Hindlimb muscle (tissue), 1 donor: ENCODE data around the gene IMPDH1. TPM values are rescaled to one million over a fixed set of nuclear protein-coding genes. Genes with fewer than 3 reads are reported as not detected.

ENCODE experiments used
- DNase-seq: peaks from one replicate; pipeline ENCODE4 v3.0.0-alpha.2; 2013
- polyA plus RNA-seq: library from polyadenylated mRNA; unstranded; fragments of 120-200 nt; gene quantifications from one replicate; pipeline ENCODE4 v1.2.1, GENCODE V29; 2013; ENCODE audit not compliant: insufficient read length

IMPDH1 gene
- polyA plus RNA-seq, 1 donor: 23.2 TPM

- DNase-seq: no peak
Observed at GRCh38 chr7:128434413-128435326, 24.9 kb upstream of the IMPDH1 start.

GRCh38 chr7:128431754-128432153 lies 22.0 kb upstream of the IMPDH1 start:
- no peak for DNase-seq

- DNase-seq: no peak
Observed at GRCh38 chr7:128431221-128431620, 21.4 kb upstream of the IMPDH1 start.

DNA sequence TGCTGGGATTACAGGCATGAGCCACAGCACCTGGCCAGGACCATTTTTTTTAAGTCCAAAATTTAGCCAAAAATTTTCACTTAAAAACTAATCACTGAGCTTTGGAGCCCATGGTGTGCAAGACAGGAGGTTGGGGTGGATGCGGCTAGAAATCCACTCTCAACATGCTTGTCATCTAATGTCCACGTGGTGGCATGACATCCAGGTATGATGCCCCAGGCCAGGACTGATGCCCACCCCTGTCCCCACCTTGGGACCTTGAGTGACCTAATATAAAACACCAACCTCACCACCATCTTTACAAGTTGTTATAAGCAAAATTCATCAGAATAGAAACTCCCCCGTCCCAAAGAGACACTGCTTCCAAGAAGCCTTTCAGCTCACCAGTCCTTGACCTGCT lies 20.4 kb upstream of the IMPDH1 start:
- DNase-seq: no peak

GRCh38 chr7:128427289-128427891 lies 17.6 kb upstream of the IMPDH1 start:
- peak; percentile 59 for DNase-seq

DNA sequence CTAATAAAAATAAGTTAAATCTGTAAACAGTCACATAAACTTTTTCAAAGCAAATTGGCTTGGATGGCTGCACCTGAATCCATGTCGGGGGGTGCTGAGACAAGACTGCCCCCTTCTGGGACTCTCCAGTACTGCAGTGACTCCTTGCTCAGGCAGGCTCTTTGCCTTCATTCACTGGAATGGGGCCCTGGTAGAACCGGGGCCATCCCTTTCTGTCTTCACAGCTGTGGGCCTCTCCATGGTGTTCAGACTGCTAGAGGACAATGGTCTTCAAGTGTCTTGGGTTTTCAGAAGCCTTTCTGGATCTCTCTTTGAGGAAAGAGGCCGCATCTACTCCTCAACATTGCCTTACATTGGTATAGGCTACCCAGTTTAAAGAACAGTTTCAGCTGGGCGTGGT lies 16.1 kb upstream of the IMPDH1 start:
- DNase-seq: no peak

- no peak for DNase-seq
Observed at GRCh38 chr7:128424686-128425275, 15.0 kb upstream of the IMPDH1 start.

DNA sequence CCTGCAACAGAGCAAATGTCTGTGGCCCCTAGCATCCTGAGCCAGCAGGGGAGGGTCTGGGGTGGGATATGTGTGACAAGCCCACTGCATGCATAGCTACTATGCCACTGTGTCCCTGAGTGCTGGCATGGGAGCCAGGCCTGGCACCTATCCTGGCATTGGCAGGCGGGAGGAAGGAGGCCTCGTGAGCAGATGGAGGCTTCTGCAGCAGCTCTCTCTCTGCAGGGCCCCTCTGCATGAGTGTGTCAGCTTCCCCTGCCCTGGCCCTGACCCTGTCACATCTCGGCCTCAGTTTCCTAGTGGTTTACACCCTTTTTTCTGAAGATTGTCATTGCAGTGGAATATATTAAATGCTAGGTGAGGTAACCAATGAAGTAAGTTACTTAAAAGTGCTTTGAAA lies 13.1 kb upstream of the IMPDH1 start:
- DNase-seq: no peak

- DNase-seq: no peak
Observed at GRCh38 chr7:128422037-128422436, 12.3 kb upstream of the IMPDH1 start.

- no peak for DNase-seq
Observed at GRCh38 chr7:128421384-128421783, 11.6 kb upstream of the IMPDH1 start.

DNA sequence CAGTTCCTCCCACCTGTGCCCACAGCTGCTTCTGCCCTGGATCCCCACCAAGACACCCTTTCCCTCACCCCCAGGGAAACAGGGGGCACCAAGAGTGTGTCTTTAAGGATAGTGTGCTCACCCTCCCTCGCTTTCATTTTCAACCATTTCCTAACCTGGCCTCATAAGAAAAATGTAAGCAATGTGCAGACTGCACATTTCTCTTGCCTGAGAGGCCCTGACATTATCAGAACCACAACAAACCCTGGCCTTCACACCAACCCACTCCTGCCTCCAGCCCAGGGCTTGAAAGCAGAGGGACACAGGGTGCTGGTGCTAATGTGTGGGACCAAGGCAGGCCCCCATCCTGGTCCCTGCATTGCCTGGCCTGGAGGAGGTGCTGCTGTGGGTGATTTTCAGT lies 11.0 kb upstream of the IMPDH1 start:
- DNase-seq: no peak

- DNase-seq: no peak
Observed at GRCh38 chr7:128419257-128419656, 9.5 kb upstream of the IMPDH1 start.

DNA sequence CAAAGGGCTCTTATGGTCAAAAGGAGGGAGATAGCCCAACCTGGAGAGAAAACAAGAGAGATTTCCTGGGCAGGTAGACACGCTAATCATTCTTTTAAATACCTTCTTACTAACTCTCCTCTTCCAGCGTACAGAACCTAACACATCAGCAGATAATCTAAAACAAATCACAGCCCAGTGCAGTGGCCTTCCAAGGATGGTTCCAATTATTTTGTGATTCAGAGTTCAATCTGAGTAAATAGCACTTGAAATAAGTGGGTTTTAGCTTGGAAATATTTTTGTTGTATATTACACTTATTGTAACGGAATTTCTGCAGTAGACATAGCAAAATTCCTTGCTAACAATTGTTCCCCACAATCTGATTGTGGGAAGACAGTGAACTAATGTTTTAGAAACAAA lies 7.3 kb upstream of the IMPDH1 start:
- no peak for DNase-seq

GRCh38 chr7:128415217-128415785 lies 5.5 kb upstream of the IMPDH1 start:
- DNase-seq: no peak

DNA sequence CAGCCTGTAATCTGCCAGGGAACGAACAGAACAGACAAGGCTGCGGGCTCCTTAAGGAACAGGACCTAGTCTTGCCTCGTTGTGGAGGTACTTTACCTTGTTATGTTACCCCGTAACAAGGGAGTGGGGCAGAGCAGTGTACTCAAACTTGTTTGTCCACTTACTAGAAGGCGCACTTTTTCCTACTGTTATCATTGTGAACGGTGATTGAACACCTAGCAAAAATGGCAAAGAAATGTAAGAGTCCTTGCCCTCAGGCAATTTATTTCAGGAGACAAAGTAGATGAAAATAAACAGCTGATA lies 620 bp upstream of the IMPDH1 start:
- no peak for DNase-seq

DNA sequence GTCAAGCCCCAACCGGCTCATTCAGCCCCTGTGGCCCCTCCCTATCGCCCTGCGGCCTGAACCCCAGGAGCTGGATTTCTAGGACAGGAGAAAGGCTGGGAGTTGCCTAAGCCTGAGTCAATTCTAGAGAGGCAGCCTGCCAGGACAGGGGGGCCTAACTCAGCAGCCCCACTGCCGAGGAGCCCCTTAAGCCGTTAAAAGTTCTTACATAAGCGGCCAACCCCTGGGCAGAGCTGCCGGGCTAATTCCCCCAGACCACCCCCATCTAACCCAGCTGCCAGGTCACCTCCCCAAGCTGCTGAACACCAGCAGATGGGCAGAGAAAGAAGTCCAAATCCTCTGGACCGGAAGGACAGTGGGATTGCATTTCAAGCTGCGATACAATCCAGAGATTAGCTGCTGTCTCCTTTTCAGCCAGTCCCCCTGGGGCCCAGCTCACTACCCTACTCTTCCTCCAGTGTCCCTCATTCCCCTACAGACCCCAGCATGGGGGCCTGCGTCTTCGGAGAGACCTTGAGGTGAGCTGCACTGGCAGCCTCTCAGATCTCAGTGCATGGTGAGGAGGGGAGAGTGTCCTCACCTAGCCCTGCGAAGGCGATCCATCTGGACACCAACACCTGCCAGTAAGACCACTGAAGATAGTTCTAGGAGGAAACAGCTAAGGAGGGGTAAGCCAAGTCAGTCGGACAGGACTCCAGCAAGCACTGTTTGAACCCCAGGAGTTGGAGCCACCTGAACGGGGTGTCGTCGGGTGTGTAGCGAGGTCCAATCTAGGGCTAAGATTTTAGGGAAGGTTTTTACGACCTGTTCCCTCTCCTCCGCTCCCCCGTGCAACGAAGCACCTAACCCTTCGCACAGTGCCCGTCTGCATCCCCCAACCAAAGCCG lies 830 bp downstream of the IMPDH1 start:
- no peak for DNase-seq

GRCh38 chr7:128407751-128408708 lies 1.8 kb downstream of the IMPDH1 start:
- no peak for DNase-seq

DNA sequence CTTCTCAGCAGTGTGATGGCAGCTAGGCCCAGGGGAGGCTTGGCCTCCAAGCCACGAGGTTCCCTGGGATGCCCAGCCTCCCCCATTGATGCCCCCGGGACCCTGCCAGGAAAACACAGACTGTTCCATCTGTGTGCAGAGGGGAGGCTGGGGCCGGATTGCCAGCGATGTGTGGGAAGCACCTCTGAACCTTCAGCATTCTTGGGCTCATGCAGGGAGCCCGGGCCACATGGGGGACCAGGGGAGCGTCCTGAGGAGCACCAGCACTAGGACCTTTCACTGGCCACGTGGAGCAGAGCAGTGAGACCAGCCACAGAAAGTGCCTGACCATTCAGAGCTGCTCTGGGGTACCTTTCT lies 2.6 kb downstream of the IMPDH1 start:
- DNase-seq: no peak

DNA sequence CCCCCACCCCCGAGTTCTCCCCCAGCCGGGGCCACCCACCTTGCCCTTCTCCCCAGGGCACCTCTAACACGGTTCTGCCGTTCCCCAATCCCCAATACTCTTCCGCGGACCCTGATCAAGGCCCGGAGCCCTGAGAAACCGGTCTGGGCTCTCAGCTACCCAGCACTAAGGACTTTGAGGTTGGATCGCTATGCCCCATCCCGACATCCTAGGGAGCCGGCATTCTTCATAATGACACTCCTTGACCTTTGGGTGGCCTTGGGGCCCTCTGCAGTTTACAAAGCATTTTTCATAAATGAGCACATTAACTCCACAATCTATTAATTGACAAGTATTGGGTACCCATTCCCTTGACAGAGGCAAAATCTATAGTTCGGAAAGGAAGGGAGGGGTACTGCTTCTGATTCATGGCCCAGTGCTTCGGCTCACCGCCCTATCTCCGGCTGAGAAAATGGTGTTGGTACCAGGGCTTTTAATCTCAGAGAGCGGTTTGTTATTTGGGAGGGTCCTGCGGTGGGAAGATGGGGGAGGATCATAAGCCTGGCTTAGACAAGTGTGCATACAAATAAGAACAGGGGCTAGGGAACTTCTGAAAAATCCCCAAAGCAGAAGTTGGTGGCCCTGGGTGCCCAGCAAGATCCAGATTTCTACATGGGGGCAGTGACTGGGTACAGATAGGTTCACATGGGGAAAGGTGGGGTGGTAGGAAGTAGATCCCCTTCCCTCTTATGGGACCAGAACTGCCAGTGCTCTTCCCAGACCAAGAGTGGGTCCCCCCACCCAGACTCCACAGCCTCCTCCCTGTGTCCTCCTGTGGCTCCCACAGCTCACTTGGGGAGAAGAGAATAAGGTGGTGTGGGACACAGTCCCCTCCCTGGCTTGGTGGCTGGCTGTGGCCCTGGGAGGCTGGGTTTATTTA lies 3.2 kb downstream of the IMPDH1 start:
- no peak for DNase-seq
